ENCODE measurements around the gene LUM. TPM values are rescaled to one million over a fixed set of nuclear protein-coding genes. Genes with fewer than 3 reads are reported as not detected.

LUM gene
- total RNA-seq, 2 experiments from 2014 or later = not detected

DNA sequence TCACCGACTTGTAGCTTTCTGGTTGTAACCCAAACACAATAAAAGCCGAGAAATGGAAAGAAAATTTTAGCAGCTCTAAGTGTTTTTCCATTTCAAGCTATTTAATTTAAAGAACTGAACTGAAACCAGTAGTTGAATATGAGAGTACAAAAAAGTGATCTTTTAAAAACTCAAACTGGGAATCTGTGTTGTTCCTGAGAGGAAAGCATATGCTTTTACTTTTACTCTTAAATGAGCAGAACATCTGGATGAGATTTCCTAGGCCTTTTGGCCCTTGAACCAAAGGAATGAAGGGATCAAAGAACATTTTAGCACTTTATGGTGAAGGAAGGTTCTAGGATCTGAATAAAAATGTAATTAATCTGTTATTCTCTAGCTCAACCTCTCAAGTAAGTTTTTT, 54.8 kb downstream of the LUM start:
- ChIA-PET CTCF (no interaction called here), POLR2A (no interaction called here)
- DNase-seq = no peak
- no peak overlapping the region for H3K27ac Mint-ChIP-seq
- H3K36me3 Mint-ChIP-seq (ENCODE audit: low read depth) = no peaks in the 10 kb centered on the region
- H3K4me1 Mint-ChIP-seq = no peaks in the 10 kb centered on the region
- no peaks in the 10 kb centered on the region for H3K27me3 Mint-ChIP-seq
- H3K9me3 Mint-ChIP-seq = no peaks in the 10 kb centered on the region
- H3K4me3 Mint-ChIP-seq = no peak overlapping the region

DNA sequence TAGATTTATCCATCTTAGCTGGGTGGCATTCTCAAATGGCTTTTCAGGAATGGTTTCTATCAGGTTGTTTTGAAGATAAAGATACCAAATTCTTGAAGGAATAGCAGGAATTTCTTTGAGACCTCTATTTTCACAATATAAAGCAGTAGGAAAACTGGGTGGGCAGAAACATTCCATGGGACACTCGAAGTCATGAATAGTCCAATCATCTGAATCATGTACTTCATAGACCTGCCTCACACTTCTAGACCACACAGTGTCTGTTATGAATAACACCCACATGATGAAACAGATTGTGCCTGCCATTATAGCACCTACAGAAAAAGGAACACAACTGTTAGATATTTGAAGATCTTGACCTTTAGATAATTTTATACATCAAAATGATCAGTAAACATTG, 55.3 kb downstream of the LUM start:
- H3K27ac Mint-ChIP-seq = no peak overlapping the region
- H3K36me3 Mint-ChIP-seq (ENCODE audit: low read depth) = no peaks in the 10 kb centered on the region
- DNase-seq = no peak
- H3K27me3 Mint-ChIP-seq = no peaks in the 10 kb centered on the region
- no peaks in the 10 kb centered on the region for H3K4me1 Mint-ChIP-seq
- H3K9me3 Mint-ChIP-seq = no peaks in the 10 kb centered on the region
- CTCF ChIA-PET = no interaction called here
- POLR2A ChIA-PET = no interaction called here
- no peak overlapping the region for H3K4me3 Mint-ChIP-seq

DNA sequence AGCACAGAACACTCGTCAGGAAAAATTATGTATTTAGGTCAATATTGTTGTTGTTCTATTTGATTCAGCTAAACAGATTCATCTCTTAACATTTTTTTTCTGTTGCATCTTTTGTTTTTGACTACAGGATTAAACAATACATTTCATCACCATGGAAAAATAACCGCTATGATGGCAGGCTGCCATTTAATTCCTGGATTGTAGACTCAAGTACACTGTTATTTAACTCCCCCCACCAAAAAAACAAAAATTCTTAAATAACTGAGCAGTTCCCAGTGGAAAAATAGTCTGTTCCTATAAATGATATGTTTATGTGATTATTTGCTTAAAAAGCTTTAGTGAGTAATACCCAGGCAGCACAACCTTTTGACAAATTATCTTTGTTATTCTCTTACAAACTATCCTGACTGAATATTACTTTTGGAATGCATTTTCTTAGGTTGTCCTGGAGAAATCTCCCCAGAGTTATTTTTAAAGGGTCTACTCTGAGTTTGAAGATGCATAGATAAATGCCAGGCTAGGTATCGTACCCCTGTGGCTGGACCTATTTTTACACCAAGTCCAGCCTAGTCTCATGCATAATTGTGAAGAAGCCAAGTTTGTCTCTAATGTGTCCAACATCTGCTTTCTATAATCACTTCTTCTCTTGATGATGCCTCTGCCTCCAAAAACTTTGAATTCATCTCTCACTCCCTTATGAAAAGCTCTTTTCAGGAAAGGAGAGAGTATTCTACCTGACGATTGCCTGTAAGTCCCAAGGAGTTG, 57.2 kb downstream of the LUM start:
- ChIA-PET POLR2A (no interaction called here), CTCF (no interaction called here)
- no peaks in the 10 kb centered on the region for H3K27me3 Mint-ChIP-seq
- DNase-seq = no peak
- H3K4me3 Mint-ChIP-seq = no peak overlapping the region
- H3K4me1 Mint-ChIP-seq = no peaks in the 10 kb centered on the region
- H3K9me3 Mint-ChIP-seq = no peaks in the 10 kb centered on the region
- H3K36me3 Mint-ChIP-seq (ENCODE audit: low read depth) = no peaks in the 10 kb centered on the region
- H3K27ac Mint-ChIP-seq = no peak overlapping the region

Other genes with a start within 250 kb of the LUM start
- gene CCER1, start 156.3 kb downstream of the LUM start, total RNA-seq = not detected
- not detected for gene EPYC, start 106.5 kb downstream of the LUM start, total RNA-seq
- gene KERA, start 53.5 kb downstream of the LUM start, total RNA-seq = not detected
- not detected for gene DCN, start 71.3 kb upstream of the LUM start, total RNA-seq

All from activated CD4-positive, alpha-beta T cell treated with anti-CD3 and anti-CD28 coated beads, Interleukin-2, amount 10 ng/mL, durations not matched to agents 7 days and 5 days (primary cell).